Measurements from ENCODE around the gene MLKL. TPM values are rescaled to one million over a fixed set of nuclear protein-coding genes. Genes with fewer than 3 reads are reported as not detected.

The MLKL gene
- total RNA-seq, 1 donor from 2014 or later: 0.24 TPM

DNA sequence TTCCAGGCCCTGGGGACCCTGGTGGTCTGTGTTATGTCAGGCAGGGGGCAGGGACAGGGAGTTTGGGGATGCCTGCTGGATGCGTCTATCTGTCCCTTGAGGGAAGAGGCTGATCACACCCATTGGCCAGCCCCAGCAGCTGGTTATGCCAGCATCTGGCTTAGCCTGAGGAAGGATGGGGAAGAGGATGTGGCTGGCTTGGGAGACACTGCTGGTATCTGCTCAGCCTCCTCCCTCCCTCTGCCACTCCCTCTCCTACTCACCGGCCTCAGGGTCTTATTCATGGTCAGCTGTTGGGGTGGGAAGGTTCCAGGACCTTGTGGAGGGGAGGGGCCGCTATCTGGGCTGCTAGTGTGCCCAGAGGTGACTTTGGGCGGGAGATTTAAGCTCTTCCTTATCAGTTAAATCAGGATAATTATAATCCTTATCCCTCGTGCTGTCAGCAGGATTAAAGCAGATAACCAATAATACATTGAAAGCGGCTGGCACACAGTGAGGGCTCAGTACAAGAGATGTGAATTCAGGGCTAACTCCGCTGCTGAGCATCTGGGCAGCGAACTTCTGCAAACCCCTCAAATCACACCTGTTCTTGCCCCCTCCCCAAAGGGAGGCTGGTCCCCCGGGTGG, 36.0 kb upstream of the MLKL start:
- no peaks in the 10 kb centered on the region for H3K36me3 Mint-ChIP-seq (ENCODE audit: insufficient read depth)
- DNase-seq (ENCODE audit: low spot score, unreplicated experiment): no peak
- no peak overlapping the region for H3K4me3 Mint-ChIP-seq (ENCODE audit: low read depth)
- H3K9me3 Mint-ChIP-seq (ENCODE audit: low read depth): peaks cover 1% of the 10 kb centered on the region
- H3K27me3 Mint-ChIP-seq: peaks cover 19% of the 10 kb centered on the region
- H3K4me1 Mint-ChIP-seq (ENCODE audit: low read depth): peaks cover 5% of the 10 kb centered on the region
- TF ChIP-seq, protein P1, sequence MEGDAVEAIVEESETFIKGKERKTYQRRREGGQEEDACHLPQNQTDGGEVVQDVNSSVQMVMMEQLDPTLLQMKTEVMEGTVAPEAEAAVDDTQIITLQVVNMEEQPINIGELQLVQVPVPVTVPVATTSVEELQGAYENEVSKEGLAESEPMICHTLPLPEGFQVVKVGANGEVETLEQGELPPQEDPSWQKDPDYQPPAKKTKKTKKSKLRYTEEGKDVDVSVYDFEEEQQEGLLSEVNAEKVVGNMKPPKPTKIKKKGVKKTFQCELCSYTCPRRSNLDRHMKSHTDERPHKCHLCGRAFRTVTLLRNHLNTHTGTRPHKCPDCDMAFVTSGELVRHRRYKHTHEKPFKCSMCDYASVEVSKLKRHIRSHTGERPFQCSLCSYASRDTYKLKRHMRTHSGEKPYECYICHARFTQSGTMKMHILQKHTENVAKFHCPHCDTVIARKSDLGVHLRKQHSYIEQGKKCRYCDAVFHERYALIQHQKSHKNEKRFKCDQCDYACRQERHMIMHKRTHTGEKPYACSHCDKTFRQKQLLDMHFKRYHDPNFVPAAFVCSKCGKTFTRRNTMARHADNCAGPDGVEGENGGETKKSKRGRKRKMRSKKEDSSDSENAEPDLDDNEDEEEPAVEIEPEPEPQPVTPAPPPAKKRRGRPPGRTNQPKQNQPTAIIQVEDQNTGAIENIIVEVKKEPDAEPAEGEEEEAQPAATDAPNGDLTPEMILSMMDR (IDR thresholded peaks at IDR 0.05; ENCODE audit: unreplicated experiment): no peak
- no peak overlapping the region for H3K27ac Mint-ChIP-seq

- Mint-ChIP-seq H3K4me1 (ENCODE audit: low read depth) (peaks cover 11% of the 10 kb centered on the region), H3K4me3 (ENCODE audit: low read depth) (no peak overlapping the region), H3K36me3 (ENCODE audit: insufficient read depth) (no peaks in the 10 kb centered on the region), H3K9me3 (ENCODE audit: low read depth) (peaks cover 4% of the 10 kb centered on the region), H3K27ac (no peak overlapping the region), H3K27me3 (peaks cover 19% of the 10 kb centered on the region)
- TF ChIP-seq, protein P1 (IDR thresholded peaks at IDR 0.05; ENCODE audit: unreplicated experiment): no peak
- DNase-seq (ENCODE audit: low spot score, unreplicated experiment): no peak
These were observed 34.9 kb upstream of the MLKL start for GRCh38 chr16:74735554-74735953.

DNA sequence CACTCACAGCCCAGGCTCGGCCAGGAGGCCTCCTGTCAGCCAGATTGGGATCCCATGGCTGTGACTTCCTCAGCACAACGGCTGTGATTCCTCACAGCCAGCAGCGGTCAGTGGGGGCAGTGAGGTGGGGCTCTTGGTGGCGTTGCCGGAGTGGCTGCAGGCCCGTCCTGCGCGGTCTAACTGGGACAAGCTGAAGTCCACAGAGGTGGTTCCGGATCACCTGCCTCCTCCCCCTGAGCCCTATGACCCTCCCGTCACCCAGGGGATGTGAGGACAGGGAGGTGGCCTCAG, 34.4 kb upstream of the MLKL start:
- no peak overlapping the region for H3K27ac Mint-ChIP-seq
- no peak overlapping the region for H3K4me3 Mint-ChIP-seq (ENCODE audit: low read depth)
- H3K9me3 Mint-ChIP-seq (ENCODE audit: low read depth): peaks cover 4% of the 10 kb centered on the region
- no peaks in the 10 kb centered on the region for H3K36me3 Mint-ChIP-seq (ENCODE audit: insufficient read depth)
- TF ChIP-seq, protein P1 (IDR thresholded peaks at IDR 0.05; ENCODE audit: unreplicated experiment): no peak
- H3K27me3 Mint-ChIP-seq: peaks cover 19% of the 10 kb centered on the region
- peaks cover 15% of the 10 kb centered on the region for H3K4me1 Mint-ChIP-seq (ENCODE audit: low read depth)
- DNase-seq (ENCODE audit: low spot score, unreplicated experiment): no peak

DNA sequence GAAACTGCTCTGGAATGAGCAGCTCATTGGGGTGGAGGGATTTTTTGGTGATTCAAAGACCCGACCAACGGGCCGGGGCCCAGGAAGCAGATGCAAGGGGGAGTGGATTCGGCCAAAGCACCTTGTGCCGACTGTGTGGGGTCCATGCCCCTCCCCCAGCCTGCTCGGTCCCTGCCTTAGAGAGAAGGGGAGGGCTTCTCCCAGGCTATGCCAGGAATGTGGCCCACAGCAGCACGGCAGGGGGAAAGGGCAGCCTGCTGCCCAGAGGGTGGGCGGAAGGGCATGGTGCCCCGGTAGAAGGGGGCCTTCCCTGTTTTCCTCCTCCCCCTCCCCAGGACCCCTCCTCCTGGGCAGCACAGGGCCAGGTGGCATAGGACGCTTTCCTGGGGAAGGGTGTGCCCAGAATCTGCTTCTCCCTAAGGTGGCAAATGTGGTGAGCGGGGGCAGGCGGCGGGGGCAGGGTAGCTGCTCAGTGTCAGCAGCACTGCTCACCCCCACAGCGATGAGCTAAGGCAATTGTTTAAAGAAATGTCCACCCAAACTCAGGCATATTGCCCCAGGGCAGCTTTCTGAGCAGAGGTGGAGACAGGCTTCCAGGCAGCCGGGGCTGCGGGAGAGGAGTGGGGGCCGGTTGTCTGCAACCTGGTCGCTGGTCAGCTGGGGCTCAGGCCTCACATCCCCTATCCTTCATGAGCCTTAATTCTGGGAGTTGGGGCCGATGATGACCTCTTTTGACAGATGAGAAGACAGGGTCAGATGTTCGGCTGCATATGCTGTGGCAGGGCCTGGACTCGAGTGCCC, 33.9 kb upstream of the MLKL start:
- TF ChIP-seq, protein P1 (IDR thresholded peaks at IDR 0.05; ENCODE audit: unreplicated experiment): no peak
- Mint-ChIP-seq H3K27me3 (peaks cover 15% of the 10 kb centered on the region), H3K9me3 (ENCODE audit: low read depth) (peaks cover 4% of the 10 kb centered on the region), H3K4me1 (ENCODE audit: low read depth) (peaks cover 18% of the 10 kb centered on the region), H3K27ac (no peak overlapping the region), H3K4me3 (ENCODE audit: low read depth) (no peak overlapping the region), H3K36me3 (ENCODE audit: insufficient read depth) (no peaks in the 10 kb centered on the region)
- DNase-seq (ENCODE audit: low spot score, unreplicated experiment): no peak

- Mint-ChIP-seq H3K36me3 (ENCODE audit: insufficient read depth) (no peaks in the 10 kb centered on the region), H3K4me3 (ENCODE audit: low read depth) (no peak overlapping the region), H3K9me3 (ENCODE audit: low read depth) (peaks cover 4% of the 10 kb centered on the region), H3K4me1 (ENCODE audit: low read depth) (peaks cover 19% of the 10 kb centered on the region), H3K27ac (peak overlapping the region; percentile 44), H3K27me3 (peaks cover 11% of the 10 kb centered on the region)
- DNase-seq (ENCODE audit: low spot score, unreplicated experiment): no peak
- TF ChIP-seq, protein P1 (IDR thresholded peaks at IDR 0.05; ENCODE audit: unreplicated experiment): no peak
These were observed 32.2 kb upstream of the MLKL start for GRCh38 chr16:74732707-74733350.

Data from progenitor cell of endocrine pancreas (in vitro differentiated cells).